NCI-H526 (cell line): ENCODE measurements around the gene MRPL50.

Source experiments
- DNase-seq, 2 experiments: peaks; one replicate each; lab custom pipeline; 2025; lab: John Stamatoyannopoulos, UW

MRPL50 gene

DNA sequence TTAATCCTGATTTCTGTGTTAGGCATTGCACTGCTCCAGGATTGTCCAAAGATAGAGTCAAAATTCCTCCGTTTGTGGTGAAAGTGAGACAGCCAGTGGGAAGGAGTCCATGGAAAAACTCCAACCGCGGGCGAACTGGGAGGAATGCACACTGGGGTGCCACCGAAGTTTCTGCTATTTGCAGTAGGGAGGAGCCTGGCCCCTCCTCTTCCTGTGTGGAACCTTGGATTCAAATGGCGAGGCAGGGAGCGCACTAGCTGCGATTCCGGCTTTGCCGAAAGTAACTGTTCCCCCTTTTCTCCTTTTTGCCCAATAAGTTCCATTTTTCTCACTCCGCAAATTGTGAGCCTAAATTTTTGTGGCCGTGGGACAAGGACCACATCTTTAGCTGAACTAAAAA lies 22.9 kb downstream of the MRPL50 start:
- DNase-seq: no peak

GRCh38 chr9:101372327-101373118 lies 25.9 kb downstream of the MRPL50 start:
- no peak for DNase-seq

DNA sequence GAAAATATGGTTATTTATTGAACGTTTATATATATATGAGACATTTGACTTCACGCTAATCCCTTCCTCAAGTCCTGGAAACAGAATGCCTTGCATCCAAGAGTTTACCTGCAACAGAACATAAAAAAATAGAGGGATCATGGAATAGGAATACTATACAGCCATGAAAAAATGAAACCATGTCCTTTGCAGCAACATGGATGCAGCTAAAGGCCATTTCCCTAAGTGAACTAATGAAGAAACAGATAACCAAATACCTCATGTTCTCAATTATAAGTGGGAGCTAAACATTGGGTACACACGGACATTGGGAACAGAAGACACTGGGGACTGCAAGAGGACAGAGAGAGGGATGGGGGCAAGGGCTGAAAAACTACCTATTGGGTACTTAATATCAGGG lies 26.6 kb downstream of the MRPL50 start:
- DNase-seq: no peak

GRCh38 chr9:101369884-101370531 lies 28.4 kb downstream of the MRPL50 start:
- no peak for DNase-seq

GRCh38 chr9:101369286-101369685 lies 29.1 kb downstream of the MRPL50 start:
- DNase-seq: no peak

DNA sequence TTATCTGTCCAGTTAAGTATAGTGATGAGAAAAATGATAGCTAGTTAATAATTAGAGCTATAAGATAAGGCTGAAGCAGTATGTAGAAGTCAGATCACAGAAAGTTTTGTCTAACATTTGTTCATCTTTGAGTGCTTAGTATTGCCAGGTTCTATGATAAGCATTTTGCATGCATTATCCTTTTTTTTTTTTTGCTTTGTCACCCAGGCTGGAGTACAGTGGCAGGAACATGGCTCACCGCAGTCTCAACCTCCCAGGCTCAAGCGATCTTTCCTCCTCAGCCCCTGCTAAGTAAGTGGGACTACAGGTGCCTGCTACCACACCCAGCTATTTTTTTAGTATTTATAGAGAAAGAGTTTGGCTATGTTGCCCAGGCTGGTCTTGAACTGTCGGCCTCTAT lies 31.1 kb downstream of the MRPL50 start:
- DNase-seq: no peak

- no peak for DNase-seq
These were observed 32.2 kb downstream of the MRPL50 start for GRCh38 chr9:101366038-101366756.

DNA sequence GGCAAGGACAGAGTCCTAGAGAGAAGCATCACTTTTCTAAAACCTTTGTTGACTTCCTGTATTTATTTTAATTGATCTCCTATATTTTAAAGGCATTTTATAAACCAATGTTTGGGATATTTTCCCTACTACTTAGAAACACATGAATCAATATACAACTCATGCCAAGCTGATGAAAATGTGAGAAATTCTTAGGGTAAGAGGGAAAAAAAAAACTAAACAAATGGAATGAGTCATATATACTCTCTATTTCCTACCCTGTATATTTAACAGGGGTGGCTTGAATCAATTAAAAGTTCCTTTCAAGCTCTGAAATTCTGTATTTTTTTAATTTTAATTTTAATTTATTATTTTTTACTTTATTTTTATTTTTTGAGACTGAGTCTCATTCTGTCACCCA lies 33.2 kb downstream of the MRPL50 start:
- no peak for DNase-seq

GRCh38 chr9:101362450-101362849 lies 36.0 kb downstream of the MRPL50 start:
- no peak for DNase-seq

- no peak for DNase-seq
These were observed 37.8 kb downstream of the MRPL50 start for GRCh38 chr9:101360647-101361046.

GRCh38 chr9:101359679-101360078 lies 38.7 kb downstream of the MRPL50 start:
- DNase-seq: no peak

DNA sequence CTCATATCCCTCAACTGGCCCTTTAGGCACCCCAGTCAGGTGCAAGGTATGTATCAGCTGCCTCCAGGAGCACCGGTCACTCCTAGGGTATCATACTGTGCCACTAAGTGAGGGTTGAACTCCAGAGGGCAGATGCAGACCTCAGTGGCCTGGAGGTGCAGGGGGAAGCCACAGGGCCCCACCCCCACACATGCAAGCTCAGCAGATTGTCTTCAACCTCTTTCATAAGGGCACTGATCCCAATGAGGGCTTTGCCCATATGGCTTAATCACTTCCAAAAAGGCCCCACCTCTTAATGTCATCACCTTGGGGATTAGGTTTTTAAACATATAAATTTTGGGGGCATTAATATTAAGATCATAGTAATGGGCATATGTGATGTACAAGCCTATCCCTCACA lies 41.8 kb downstream of the MRPL50 start:
- DNase-seq: no peak

DNA sequence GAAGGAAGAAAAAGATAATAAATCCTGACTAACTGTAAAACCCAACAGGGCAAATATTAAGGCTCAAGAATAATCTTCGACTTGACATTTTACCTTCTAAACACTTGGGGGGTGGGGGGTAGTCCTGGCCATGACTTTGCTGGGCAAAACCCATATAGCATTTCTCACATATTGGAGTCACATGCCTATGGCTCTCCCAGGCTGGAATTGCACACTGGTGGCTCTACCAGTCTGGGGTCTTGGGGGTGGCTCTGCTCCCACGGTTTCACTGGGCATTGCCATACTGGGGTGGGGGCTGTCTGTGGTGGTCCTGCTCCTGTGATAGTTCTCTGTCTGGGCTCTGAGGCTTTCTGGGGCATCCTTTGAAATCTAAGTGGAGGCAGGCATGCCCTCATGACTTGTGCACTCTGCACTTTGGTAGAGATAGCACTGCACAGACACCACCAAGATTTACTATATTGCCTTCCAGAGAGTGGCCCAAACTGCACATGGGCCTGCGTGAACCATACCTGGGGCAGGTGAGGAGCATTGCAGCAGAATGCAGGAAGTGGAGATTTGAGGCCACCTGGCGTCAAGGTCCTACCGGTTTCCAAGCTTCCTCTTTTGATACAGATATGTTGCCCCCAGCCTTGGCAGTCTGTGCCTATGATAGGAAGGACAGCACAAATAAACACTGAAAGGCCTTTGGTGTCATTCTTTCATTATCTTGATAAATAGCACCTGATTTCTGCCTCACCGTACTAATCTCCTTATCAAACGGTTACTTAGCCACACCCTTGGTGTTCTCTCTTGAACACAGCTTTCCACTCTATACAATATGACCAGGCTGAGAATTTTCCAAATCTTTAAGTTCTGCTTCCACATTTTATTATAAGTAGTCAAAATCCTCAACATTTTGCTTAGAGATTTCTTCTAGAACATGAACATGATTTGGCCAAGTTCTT lies 43.4 kb downstream of the MRPL50 start:
- DNase-seq: no peak

DNA sequence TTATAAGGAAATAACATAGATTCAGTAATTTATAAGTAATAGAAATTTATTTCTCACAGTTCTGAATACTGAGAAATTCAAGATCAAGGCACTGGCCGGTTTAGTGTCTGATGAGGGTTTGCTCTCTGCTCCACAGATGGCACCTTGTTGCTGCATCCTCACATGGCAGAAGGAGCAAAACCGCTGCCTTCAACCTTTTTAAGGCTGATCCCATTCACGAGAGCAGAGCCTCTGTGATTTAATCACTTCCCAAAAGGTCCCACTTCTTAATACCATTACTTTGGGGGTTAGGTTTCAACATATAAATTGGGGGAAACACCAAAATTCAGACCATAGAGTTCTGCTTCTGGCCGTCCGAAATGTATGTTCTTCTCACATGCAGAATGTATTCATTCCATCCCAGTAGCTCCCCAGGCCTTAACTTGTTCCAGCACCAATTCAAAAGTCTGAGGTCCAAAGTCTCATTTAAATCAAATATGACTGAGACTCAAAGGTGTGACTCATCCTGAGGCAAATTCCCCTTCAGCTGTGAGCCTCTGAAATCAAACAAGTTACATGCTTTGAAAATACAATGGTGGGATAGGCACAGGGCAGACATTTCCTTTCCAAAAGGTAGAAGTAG lies 44.2 kb downstream of the MRPL50 start:
- no peak for DNase-seq

- no peak for DNase-seq
These were observed 44.7 kb downstream of the MRPL50 start for GRCh38 chr9:101353683-101354082.

DNA sequence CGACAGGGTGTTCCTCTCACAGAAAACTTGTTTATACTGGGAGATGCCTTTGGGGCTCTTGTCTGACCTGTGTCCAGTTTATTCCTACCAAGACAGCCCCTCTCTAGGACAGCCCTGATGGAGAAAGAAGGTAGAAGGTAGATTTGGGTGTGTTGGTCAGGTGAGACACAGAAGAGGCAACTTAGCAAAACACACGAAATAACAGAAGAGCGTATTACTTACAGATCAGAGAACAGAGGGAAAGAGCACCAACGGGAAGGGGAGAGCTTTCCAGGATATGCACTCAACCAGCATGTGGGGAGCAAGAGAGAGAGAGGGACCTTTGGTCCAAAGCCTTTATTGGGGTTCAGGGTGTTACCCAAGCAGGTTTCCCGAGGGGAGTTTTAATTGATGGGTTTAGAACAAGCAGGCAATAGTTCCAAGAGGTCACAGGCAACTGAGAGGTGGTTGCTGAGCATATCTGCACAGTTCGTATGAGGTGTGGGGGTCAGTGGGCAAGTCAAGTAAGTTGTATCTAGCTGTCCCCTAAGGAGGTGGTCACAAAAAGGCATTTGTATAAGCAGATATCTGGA lies 45.4 kb downstream of the MRPL50 start:
- DNase-seq: no peak

DNA sequence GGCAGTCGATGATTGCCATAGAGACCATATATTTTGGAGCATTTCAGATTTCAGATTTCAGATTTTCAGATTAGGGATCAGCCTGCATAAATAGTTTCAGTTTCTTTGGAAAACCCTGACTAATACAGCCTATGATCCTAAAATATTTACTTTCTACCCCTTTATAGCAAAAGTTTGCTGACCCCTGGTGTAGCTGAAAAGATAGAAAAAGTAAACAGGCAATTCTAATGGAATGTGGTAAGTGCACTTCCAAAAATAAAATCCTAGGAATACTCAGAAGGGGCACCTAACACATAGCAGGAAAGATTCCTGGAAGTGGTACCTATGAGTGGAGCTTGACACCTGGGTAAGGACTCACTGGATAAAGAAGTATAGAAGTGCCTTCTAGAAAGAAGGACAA lies 48.1 kb downstream of the MRPL50 start:
- no peak for DNase-seq

- no peak for DNase-seq
These were observed 55.8 kb downstream of the MRPL50 start for GRCh38 chr9:101342595-101342994.

DNA sequence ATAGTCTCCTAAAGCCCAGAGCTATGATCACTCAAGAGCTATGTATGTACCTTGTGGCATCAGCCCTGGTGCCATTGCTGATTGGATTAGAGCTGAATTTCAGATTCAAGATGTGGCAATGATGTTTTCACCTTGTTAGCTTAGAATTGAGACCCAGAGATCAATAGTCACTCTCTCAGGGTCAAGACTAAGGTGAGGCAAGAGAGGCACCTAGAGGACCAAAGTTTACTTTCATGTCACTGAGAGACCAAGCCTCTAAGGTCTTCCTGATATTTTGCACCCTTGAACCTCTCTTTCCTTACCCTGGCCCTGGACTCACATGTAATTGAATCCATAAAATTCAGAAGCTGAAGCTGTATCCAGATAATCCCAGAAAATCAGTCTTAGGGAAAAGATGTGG lies 56.5 kb downstream of the MRPL50 start:
- DNase-seq: no peak
